ENCODE measurements around the gene NTRK3. TPM values are rescaled to one million over a fixed set of nuclear protein-coding genes. Genes with fewer than 3 reads are reported as not detected.

Gene NTRK3
- total RNA-seq, 1 donor from 2014 or later: 1.6 TPM

DNA sequence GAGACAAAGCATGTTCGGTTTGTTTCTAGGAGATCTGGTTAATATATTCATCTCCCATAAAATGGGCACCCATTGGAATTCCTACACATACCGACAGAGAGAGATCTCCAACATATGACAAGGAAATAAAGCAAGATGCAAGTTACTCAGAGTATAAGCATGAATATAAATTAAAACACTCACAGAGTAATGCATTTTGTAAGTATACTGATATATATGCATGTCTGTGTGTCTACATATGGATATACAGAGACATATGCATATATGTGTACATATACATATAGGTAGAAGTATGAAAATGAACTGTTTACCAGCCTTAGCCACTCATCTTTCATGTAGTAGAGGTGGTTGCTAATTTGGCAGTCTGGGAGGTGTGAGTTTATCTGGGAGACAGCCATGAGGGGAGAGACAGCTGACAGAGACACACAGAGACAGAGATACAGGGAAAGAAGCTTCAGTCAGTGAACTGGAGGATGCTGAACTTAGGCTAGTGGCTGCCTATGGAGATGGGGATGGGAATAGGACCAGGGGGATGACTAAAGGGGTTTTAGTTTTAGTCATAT lies 134.5 kb downstream of the NTRK3 start:
- no peak for DNase-seq (ENCODE audit: low spot score)

- no peak for DNase-seq (ENCODE audit: low spot score)
These were observed 136.5 kb downstream of the NTRK3 start for GRCh38 chr15:88120026-88120425.

GRCh38 chr15:88118741-88119140 lies 137.8 kb downstream of the NTRK3 start:
- no peak for DNase-seq (ENCODE audit: low spot score)

DNA sequence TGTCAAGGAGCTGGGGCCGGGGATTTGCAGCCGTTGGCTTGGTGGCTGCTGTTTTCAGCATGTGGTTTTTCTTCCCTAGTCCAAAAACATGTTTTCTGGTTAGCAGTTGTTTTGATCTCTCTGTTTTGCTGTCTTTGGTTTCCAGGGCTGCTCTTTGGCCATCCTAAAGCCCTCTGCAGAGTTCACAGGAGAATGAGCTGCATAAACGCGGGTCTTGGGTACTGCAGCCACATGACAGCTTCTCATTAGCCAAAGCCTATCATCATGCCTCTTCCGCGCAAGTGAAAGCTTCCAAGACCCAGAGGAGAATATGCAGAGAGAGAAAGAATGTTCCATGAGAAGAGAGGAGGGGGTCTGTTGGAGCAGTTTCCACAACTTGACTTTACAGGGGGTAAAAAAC lies 138.5 kb downstream of the NTRK3 start:
- no peak for DNase-seq (ENCODE audit: low spot score)

DNA sequence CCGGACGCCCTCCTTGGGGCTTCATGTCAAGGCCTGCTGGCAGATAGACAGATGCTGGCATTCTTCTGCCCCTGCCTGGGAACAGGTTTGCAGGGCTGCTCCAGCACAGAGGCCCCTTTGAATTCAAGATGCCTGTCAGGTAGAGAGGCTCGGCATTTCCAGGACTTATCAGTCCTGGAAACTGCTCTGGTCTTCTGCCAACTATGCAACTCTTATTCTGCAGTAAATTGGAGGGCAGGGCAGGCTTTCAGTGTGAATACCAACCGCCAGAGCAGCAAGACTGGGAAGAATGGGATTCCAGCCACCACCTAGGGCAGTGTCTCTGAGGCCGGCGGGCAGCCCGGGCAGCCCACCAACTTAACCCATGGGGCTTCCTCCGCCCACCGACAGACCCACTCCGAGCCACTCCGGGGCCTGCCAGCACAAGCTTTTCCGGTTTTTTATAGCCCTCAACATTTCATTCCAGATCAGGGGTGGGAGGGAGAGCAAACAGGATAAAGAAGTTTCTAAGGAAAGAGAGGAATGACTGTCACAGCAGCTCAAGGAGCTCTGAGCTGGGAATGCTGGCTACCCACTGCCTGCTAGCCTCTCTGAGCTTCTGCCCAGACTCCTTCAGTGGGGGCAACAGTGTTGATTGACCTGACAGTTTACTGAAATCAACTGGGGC lies 140.9 kb downstream of the NTRK3 start:
- DNase-seq (ENCODE audit: low spot score): no peak

DNA sequence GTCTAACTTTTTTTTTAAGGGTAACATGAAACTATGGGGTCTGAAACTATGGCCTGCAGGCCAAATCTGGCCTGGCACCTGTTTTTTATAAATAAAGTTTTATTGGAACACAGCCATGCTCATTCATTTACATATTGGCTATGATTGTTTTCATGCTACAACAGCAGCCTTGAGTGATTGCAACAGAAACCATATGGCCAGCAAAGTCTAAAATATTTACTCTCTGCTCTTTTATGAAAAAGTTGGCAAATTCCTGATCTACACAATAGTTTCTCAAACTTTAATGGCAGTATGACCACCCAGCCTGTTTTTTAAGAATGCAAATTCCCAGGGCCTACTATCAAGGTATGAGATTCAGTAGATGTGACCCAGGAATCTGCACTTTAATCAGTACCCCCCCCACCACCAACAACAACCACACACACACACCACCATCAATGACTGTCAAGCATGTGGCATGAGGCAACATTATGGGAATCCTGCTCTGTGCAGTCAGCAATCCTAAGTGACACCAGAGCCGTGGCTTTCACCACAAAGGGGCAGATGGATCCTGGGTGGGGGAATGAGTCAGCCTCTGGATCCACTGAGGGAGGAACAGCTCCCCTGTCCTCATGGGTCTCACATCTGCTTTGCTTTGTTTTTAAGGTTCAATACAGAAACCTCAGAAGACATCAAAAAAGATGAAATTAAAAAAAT lies 142.8 kb downstream of the NTRK3 start:
- DNase-seq (ENCODE audit: low spot score): no peak

- no peak for DNase-seq (ENCODE audit: low spot score)
These were observed 147.5 kb downstream of the NTRK3 start for GRCh38 chr15:88108991-88109390.

DNA sequence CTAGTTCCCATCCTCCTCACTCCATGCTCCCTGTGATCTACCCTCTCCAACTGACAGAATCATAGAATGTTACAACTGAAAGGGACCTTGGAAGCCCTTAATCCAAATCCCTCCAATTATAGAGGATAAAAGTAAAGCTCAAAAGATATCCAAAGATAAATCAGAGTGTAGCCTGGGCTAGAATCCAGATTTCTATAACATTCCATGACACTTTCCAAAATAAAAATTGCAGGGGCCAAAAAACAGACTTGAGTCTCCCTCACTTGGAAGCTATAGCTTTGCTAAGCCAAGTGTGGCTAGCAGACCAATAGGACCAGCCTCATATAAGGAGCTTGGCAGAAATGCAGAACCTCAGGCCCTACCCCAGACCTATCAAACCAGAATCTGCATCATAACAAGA lies 148.1 kb downstream of the NTRK3 start:
- no peak for DNase-seq (ENCODE audit: low spot score)

DNA sequence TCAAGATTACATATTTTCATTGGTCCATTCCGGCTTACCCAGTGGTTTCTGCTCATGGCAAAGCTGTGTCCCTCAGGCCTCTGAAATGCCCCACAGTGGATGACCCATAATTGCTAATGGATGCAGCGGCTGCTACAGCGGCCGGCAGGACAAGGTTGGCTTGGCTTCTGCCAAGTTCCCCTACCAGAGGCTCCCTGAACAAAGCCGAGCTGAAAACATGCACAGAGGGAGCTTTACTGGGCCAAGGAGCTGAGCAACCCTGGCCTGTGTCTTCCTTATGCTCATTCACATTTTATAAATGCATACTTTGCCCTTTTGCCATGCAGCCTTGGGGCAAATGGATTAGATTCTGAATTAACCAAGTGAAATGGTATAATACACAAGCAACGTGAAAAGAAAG lies 150.5 kb downstream of the NTRK3 start:
- DNase-seq (ENCODE audit: low spot score): no peak

- DNase-seq (ENCODE audit: low spot score): no peak
These were observed 152.2 kb downstream of the NTRK3 start for GRCh38 chr15:88104357-88104756.

DNA sequence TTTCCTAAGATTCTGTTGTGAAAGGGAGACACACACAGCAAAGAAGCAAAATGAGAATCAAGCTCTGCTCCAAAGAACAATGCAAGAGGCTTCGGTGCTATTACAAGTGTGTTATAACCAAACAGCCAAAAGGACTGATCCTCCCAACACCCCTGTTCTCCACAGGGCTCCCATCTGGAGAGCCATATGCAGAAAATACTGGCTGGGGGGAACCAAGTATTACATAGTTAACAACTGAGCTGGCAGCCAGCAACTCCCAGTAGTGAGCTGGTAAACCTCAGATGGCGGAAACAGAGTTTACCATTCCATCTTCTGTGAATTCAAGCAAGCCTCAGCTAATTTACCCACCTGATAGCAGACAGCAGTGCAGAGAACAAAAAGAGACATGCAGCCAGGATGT lies 156.4 kb downstream of the NTRK3 start:
- DNase-seq (ENCODE audit: low spot score): no peak

- no peak for DNase-seq (ENCODE audit: low spot score)
These were observed 158.2 kb downstream of the NTRK3 start for GRCh38 chr15:88098361-88098760.

GRCh38 chr15:88091444-88092016 lies 165.0 kb downstream of the NTRK3 start:
- DNase-seq (ENCODE audit: low spot score): no peak

DNA sequence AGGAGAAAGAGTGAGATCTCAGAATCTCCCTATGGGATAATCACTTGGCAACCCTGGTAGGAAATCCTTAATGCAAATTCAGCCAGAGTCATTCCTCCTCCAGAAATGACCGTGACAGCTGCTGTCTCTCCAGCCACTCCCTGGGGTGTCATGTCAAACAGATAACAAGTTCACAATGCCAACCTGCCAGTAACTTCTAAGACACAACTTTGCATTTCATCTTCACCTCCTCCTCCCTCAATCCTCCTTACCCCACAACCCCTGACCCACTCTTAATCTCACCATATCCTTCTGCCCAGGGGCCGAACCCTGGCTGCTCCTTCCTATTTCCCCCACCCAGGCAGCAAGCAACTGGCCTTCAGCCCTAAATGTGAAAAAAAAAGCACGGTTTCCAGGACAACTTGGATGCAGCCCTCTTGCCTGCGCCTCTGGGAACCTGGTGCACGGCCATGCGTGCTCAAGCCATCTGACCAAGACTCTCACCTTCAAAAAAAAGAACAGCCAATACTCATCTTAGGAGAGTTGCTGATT lies 166.0 kb downstream of the NTRK3 start:
- DNase-seq (ENCODE audit: low spot score): no peak

- no peak for DNase-seq (ENCODE audit: low spot score)
These were observed 166.8 kb downstream of the NTRK3 start for GRCh38 chr15:88089731-88090130.

DNA sequence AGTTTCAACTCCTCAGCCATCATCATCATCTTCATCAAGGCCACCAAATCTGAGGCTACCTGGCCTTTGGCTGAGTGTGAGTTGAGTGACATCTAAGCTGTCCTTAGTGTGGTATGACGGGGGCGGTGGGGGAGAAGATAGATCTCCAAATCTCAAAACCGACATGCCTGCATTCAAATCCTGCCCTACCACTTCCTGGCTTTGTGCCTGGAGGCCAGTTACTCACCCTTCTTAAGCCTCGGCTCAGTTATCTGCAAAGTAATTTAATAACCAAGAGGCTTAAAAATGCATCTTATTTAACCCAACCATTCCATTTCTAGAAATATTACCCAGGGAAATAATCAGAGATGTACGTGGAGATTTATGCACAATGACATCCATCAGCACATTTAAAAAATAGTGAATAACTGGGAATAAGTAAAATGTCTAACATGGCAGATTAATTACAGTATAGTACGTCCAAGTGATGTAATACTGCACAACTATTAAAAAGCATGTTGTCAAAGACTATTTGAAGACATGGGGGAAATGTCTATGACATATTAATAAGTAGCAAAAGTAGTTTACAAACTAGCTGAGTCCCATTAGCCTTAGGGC lies 167.4 kb downstream of the NTRK3 start:
- no peak for DNase-seq (ENCODE audit: low spot score)

DNA sequence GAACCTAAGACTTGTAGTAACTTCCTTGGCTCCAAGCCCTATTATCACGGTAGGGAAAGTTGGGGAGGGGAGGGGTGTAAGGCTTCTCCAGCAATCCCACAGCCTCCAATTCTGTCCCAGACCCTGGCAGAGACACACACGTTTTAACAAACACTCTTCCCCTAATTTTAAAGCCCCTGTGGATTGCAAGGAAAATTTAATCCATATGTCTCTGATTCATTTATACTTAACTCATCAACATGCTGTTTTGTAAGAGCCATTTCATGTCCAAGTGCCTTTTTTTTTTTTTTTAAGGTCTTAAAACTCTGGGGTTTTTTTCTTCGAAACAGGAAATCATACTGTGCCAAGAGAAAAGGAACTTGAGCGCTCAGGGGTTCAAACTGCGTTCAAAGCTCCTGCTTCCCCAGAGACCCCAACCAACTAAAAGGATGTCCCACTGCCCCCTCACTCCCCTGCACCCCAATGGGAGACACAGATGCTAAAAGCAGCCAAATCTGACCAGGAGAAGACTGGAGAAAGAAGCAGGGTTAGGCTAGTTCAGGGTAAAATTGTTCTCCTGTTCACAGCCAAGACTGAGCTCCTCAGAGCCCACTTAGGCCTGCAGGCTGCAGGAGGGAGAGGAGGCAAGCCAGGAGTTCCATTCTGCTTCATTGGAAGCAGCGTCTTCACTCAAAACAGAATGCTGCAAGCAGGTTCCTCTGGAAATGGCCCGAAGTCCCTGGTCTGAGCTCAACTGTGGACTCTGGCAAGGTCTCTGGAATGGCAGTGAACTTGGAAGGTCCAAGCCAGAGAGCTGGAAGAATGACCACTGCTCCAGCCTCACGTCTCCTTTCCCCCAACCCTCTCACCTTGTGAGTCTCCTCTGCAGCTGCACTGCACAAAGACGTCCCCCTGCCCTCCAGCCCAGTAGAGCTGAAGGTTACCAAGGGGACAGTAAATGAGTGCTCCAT lies 172.5 kb downstream of the NTRK3 start:
- DNase-seq (ENCODE audit: low spot score): no peak

DNA sequence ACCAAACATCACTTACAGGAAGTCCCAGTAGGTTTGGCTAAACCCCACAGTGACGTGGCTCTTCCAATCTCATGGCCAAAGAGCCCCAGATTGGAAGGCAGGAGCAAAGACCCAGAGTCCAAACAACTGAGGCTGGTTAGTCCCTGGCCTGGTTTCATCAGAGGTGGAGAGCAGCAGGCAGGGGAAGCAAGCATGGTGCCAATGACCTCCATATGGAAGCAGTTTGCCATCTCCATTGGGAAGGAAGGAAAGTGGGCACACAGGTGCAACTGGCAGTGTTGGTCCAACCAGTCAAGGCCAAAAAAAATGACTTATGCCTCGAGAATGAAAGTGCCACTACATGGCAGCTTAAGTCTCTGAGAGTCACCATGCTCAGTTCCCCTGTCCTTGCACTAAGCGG lies 175.9 kb downstream of the NTRK3 start:
- no peak for DNase-seq (ENCODE audit: low spot score)

GRCh38 chr15:88077296-88078020 lies 179.1 kb downstream of the NTRK3 start:
- no peak for DNase-seq (ENCODE audit: low spot score)

DNA sequence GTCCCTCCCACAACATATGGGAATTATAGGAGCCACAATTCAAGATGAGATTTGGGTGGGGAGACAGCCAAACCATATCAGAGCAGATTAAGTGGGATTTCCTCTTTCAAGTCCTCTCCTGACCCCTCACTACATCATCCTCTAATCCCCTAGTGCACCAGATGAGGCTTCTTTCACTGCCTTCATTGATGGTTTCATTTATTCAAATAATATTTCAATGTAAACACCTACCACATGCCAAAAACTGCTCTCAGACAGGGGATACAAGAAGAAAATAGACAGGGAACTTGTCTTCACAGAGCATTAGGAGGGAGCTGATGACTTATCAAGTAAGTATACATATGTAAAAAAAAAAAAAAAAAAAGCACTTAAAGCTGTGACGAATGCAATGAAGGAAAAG lies 180.2 kb downstream of the NTRK3 start:
- no peak for DNase-seq (ENCODE audit: low spot score)

DNA sequence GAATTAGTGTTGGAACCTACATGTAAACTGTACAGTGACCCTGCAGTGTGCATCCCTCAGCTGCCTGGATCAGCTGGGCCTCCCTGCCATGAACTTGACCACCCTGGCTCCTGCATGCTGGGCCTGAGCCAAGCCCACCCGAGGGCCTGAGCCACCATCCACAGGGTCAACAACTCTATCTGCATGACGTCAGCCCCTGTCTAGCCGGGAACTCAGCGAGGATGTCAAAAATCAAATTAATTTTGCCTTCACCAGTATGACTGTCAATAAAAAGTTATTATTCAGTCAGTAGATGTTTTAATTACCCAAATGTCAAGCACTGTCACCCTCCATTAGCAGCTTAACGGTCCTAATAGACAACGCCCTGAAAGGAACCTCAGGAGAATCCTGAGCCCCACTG lies 181.4 kb downstream of the NTRK3 start:
- no peak for DNase-seq (ENCODE audit: low spot score)
